IMR-90 (cell line): ENCODE results near the gene FOSL1. TPM values are rescaled to one million over a fixed set of nuclear protein-coding genes. Genes with fewer than 3 reads are reported as not detected.

Experiments used
- ATAC-seq: fragments of 200-7000 bp; cut with Tn5 transposase; 2 replicates; pipeline ENCODE4 v1.9.1; 2020; ENCODE audit warnings: low read depth, mild to moderate bottlenecking, moderate library complexity
- BruUV-seq: library from RNA; stranded (reverse); fragments of 400-500 nt; replicated peaks from 2 replicates; lab custom pipeline; 2021; lab: Mats Ljungman, UMichigan
- CTCF ChIA-PET: fragments of 300-600 bp; formaldehyde crosslinking; extraction: SDS; loops from one replicate; lab custom pipeline; 2021; ENCODE audit warnings: antibody characterized with exemption; lab: Yijun Ruan, JAX
- POLR2A ChIA-PET: fragments of 300-600 bp; sonication (Branson Sonifier 250); formaldehyde crosslinking; loops from one replicate; lab custom pipeline; 2022; ENCODE audit warnings: antibody characterized with exemption; ENCODE audit not compliant: unreplicated experiment; lab: Charles Lee
- DNase-seq: peaks from one replicate; pipeline ENCODE4 v3.0.0; 2013
- H2AFZ ChIP-seq: replicated peaks from 2 replicates; pipeline ENCODE3; 2013; ENCODE audit warnings: low read length, mild to moderate bottlenecking; ENCODE audit not compliant: poor library complexity
- H2AK5ac ChIP-seq: 2 replicates; pipeline ENCODE4 v1.6.1; 2013; ENCODE audit warnings: low read depth, low read length, inconsistent platforms
- H2AK9ac ChIP-seq: replicated peaks from 2 replicates; pipeline ENCODE3; 2013; ENCODE audit warnings: mild to moderate bottlenecking, low read depth, low read length, moderate library complexity; ENCODE audit not compliant: poor library complexity
- H2BK120ac ChIP-seq: 2 replicates; pipeline ENCODE4 v1.6.1; 2013; ENCODE audit warnings: low read depth, low read length, inconsistent platforms
- H2BK15ac ChIP-seq: 3 replicates; pipeline ENCODE4 v1.6.1; 2013; ENCODE audit warnings: low read depth, low read length, inconsistent platforms
- H2BK20ac ChIP-seq: 2 replicates; pipeline ENCODE4 v1.6.1; 2013; ENCODE audit warnings: low read depth, mild to moderate bottlenecking, inconsistent platforms, low read length, moderate library complexity
- H2BK5ac ChIP-seq: 2 replicates; pipeline ENCODE4 v1.6.1; 2013; ENCODE audit warnings: mild to moderate bottlenecking, low read depth, low read length, inconsistent platforms; ENCODE audit not compliant: poor library complexity, severe bottlenecking
- H3K14ac ChIP-seq: replicated peaks from 2 replicates; pipeline ENCODE4 v1.6.1; 2013; ENCODE audit warnings: low read depth, low read length, inconsistent platforms
- H3K18ac ChIP-seq: 2 replicates; pipeline ENCODE4 v1.6.1; 2013; ENCODE audit warnings: low read depth, low read length, control low read depth
- H3K23ac ChIP-seq: 2 replicates; pipeline ENCODE4 v1.6.1; 2013; ENCODE audit warnings: low read depth, low read length, inconsistent platforms
- H3K27ac ChIP-seq: 2 replicates; pipeline ENCODE4 v1.5.1; 2013; ENCODE audit warnings: mild to moderate bottlenecking, control low read depth, low read length; ENCODE audit not compliant: insufficient read depth
- H3K27me3 ChIP-seq: 2 replicates; pipeline ENCODE4 v1.6.1; 2013; ENCODE audit warnings: low read length; ENCODE audit not compliant: control insufficient read depth, insufficient read depth
- H3K36me3 ChIP-seq: 2 replicates; pipeline ENCODE4 v1.6.1; 2013; ENCODE audit warnings: low read length, mixed read lengths; ENCODE audit not compliant: control insufficient read depth, insufficient read depth
- H3K4ac ChIP-seq: 2 replicates; pipeline ENCODE4 v1.6.1; 2013; ENCODE audit warnings: low read depth, low read length, inconsistent platforms
- H3K4me1 ChIP-seq: 2 replicates; pipeline ENCODE4 v1.6.1; 2013; ENCODE audit warnings: low read length, mixed read lengths; ENCODE audit not compliant: control insufficient read depth, insufficient read depth
- H3K4me2 ChIP-seq: 2 replicates; pipeline ENCODE4 v1.6.1; 2013; ENCODE audit warnings: low read depth, mild to moderate bottlenecking, control low read depth, low read length, moderate library complexity
- H3K4me3 ChIP-seq: 2 replicates; pipeline ENCODE4 v1.5.1; 2013; ENCODE audit warnings: low read depth, mild to moderate bottlenecking, control low read depth, low read length, moderate library complexity; ENCODE audit not compliant: insufficient read depth
- H3K56ac ChIP-seq: 2 replicates; pipeline ENCODE4 v1.6.1; 2013; ENCODE audit warnings: low read length, inconsistent platforms; ENCODE audit not compliant: insufficient read depth; ENCODE audit errors: extremely low read depth
- H3K79me1 ChIP-seq, 2 experiments: 2 replicates each; pipeline ENCODE4 v1.6.1; 2013; ENCODE audit warnings: low read length in 2 of 2, inconsistent platforms in 1 of 2, low read depth in 1 of 2
- H3K9ac ChIP-seq: 2 replicates; pipeline ENCODE4 v1.6.1; 2013; ENCODE audit warnings: low read depth, low read length, control low read depth
- H3K9me1 ChIP-seq: 2 replicates; pipeline ENCODE4 v1.6.1; 2013; ENCODE audit warnings: low read length, inconsistent platforms; ENCODE audit not compliant: insufficient read depth
- H3K9me3 ChIP-seq: 2 replicates; pipeline ENCODE4 v1.6.1; 2013; ENCODE audit warnings: low read length; ENCODE audit not compliant: control insufficient read depth, insufficient read depth
- H4K20me1 ChIP-seq: 2 replicates; pipeline ENCODE4 v1.6.1; 2013; ENCODE audit warnings: low read length, inconsistent platforms; ENCODE audit not compliant: insufficient read depth
- H4K5ac ChIP-seq: 2 replicates; pipeline ENCODE4 v1.6.1; 2013; ENCODE audit warnings: mild to moderate bottlenecking, low read depth, low read length, control low read depth
- H4K8ac ChIP-seq, 2 experiments: 2 replicates each; pipeline ENCODE4 v1.6.1; 2013; ENCODE audit warnings: low read depth in 2 of 2, low read length in 2 of 2, control low read depth in 1 of 2, inconsistent platforms in 1 of 2
- H4K91ac ChIP-seq: 2 replicates; pipeline ENCODE4 v1.6.1; 2013; ENCODE audit warnings: low read depth, low read length, inconsistent platforms; ENCODE audit not compliant: insufficient read depth
- CHD1 ChIP-seq: IDR thresholded peaks from 2 replicates; pipeline ENCODE4 v1.6.1; 2012; ENCODE audit warnings: low read depth, low read length, improper control_type of control experiment
- NFE2L2 ChIP-seq: fragments of 150-350 bp; IDR thresholded peaks from 2 replicates; pipeline ENCODE4 v1.6.1; 2016; ENCODE audit warnings: low read depth, mild to moderate bottlenecking, low read length
- POLR2A ChIP-seq: IDR thresholded peaks from 2 replicates; pipeline ENCODE4 v1.6.1; 2012; ENCODE audit warnings: mild to moderate bottlenecking, low read depth, low read length
- WGBS, 2 experiments: methylation state at CpG; one replicate each; pipeline versions ENCODE4 v1.1.5 to v1.1.7; 2013; ENCODE audit warnings: missing lambda C conversion rate in 2 of 2; ENCODE audit not compliant: insufficient read length in 1 of 2; ENCODE audit errors: extremely low coverage in 2 of 2; 5-methylcytosine and 5-hydroxymethylcytosine counted together
- dilution Hi-C: fragments of 300-500 bp; cut with HindIII; formaldehyde crosslinking; loops from one replicate; pipeline ENCODE4 v1.14.3; 2018; ENCODE audit warnings: low sequenced_read_pairs; ENCODE audit not compliant: unreplicated experiment
- in situ Hi-C: fragments of 300-500 bp; cut with MboI; formaldehyde crosslinking; loops from 3 replicates; pipeline ENCODE4 v1.14.3; 2019; ENCODE audit warnings: low sequenced_read_pairs, inconsistent platforms, mixed read lengths
- intact Hi-C: fragments of 100-400 bp; cut with micrococcal nuclease; formaldehyde crosslinking; loops from 2 replicates; pipeline ENCODE4 v1.10.0; 2022
- polyA plus RNA-seq, 3 experiments: library from polyadenylated mRNA; depleted of rRNA; stranded (reverse); fragments of >200 nt; gene quantifications; 2 replicates each; pipeline ENCODE4 v1.2.3, GENCODE V29; 2012; ENCODE audit warnings: low replicate concordance in 1 of 3
- total RNA-seq: library from RNA; depleted of rRNA; stranded (reverse); fragments of >200 nt; gene quantifications from 2 replicates; pipeline ENCODE4 v1.2.3, GENCODE V29; 2012
- TF ChIP-seq, protein P1 (sequence below): fragments of 150-350 bp; IDR thresholded peaks from 2 replicates; pipeline ENCODE4 v1.6.1; 2017; ENCODE audit warnings: mild to moderate bottlenecking, antibody characterized with exemption, low read length, low read depth
- TF ChIP-seq, protein P2 (sequence below): conservative IDR thresholded peaks from 2 replicates; pipeline ENCODE4 v1.5.1; 2012; ENCODE audit warnings: mild to moderate bottlenecking, low read depth, low read length, improper control_type of control experiment

Gene FOSL1
- total and polyA plus RNA-seq, 2 of the 4 experiments (the other 2 are of a cell fraction), result 17.2 to 107 TPM

DNA sequence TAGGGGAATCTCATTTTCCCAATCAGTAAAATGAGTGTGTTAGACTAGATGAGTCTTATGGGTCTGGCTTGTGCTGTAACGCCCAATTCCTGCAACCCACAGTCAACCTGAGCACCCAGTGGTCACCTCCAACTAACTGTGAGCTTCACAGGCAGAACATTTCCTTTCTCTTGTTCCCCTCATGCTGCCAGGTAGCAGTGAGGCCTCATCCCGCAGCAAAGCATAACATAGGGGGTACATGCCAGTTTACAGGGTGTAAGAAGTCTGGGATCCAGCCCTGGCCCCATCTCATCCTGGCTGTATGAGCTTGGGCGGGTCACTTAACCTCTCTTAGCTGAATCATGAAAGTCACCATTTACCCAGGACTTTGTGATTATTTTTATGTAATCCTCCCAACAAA, 31.3 kb downstream of the FOSL1 start:
- Histone ChIP-seq H3K9ac (no peak overlapping the region), H4K5ac (no peak overlapping the region), H3K79me1 (peaks cover 18 to 77% of the 10 kb centered on the region in 2 experiments), H3K14ac (no peak overlapping the region), H3K27ac (no peak overlapping the region), H3K23ac (no peak overlapping the region), H4K8ac (peak overlapping the region in 1 of 2 experiments; percentile 39; a peak in 1 of 4 replicates), H3K9me3 (no peaks in the 10 kb centered on the region), H3K18ac (no peak overlapping the region), H3K4me1 (peaks cover 14% of the 10 kb centered on the region), H3K4me3 (no peak overlapping the region), H2BK20ac (no peak overlapping the region), H3K4ac (no peak overlapping the region; the same call in 1 of the 2 replicates), H3K9me1 (0 out of 2 replicates have a peak, but pooled peaks cover 5% of the 10 kb centered on the region), H3K36me3 (peaks cover 70% of the 10 kb centered on the region), H4K91ac (no peak overlapping the region), H2BK15ac (no peak overlapping the region), H3K56ac (no peak overlapping the region), H2AK9ac (no peak overlapping the region), H2AK5ac (no peak overlapping the region), H2BK120ac (no peak overlapping the region), H2AFZ (no peak overlapping the region), H2BK5ac (no peak overlapping the region), H3K27me3 (no peaks in the 10 kb centered on the region), H4K20me1 (peaks cover 51% of the 10 kb centered on the region), H3K4me2 (no peak overlapping the region)
- TF ChIP-seq POLR2A (no peak), NFE2L2 (no peak), CHD1 (no peak)
- TF ChIP-seq, protein P1, sequence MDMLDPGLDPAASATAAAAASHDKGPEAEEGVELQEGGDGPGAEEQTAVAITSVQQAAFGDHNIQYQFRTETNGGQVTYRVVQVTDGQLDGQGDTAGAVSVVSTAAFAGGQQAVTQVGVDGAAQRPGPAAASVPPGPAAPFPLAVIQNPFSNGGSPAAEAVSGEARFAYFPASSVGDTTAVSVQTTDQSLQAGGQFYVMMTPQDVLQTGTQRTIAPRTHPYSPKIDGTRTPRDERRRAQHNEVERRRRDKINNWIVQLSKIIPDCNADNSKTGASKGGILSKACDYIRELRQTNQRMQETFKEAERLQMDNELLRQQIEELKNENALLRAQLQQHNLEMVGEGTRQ, result no peak
- TF ChIP-seq, protein P2, sequence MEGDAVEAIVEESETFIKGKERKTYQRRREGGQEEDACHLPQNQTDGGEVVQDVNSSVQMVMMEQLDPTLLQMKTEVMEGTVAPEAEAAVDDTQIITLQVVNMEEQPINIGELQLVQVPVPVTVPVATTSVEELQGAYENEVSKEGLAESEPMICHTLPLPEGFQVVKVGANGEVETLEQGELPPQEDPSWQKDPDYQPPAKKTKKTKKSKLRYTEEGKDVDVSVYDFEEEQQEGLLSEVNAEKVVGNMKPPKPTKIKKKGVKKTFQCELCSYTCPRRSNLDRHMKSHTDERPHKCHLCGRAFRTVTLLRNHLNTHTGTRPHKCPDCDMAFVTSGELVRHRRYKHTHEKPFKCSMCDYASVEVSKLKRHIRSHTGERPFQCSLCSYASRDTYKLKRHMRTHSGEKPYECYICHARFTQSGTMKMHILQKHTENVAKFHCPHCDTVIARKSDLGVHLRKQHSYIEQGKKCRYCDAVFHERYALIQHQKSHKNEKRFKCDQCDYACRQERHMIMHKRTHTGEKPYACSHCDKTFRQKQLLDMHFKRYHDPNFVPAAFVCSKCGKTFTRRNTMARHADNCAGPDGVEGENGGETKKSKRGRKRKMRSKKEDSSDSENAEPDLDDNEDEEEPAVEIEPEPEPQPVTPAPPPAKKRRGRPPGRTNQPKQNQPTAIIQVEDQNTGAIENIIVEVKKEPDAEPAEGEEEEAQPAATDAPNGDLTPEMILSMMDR, result no peak
- WGBS, 2 experiments, result no CpG with 5 or more reads among the region's 3 CpGs
- DNase-seq, result no peak
- ATAC-seq, result no peak
- in situ Hi-C loops, result no loop called here
- dilution Hi-C loops, result no loop called here
- CTCF ChIA-PET, result interaction anchor here (2.0 kb wide), 1 partner anchor 9 kb away, joined by 7 read pairs; the partner anchor contains the start of gene MUS81
- POLR2A ChIA-PET, result interaction anchor here (0.6 kb wide), 1 partner anchor 10 kb away, joined by 3 read pairs; no protein-coding TSS in a partner anchor
- no TSS peak for BruUV-seq
- intact Hi-C loops, result no loop called here
